ENCODE measurements around the gene SH2D4B.

Gene SH2D4B

GRCh38 chr10:80649183-80649582, 111.5 kb downstream of the SH2D4B start:
- Histone ChIP-seq H3K36me3 (no peaks in the 10 kb centered on the region), H3K27me3 (no peaks in the 10 kb centered on the region; the same call in 1 of the 2 replicates), H3K9me3 (no peaks in the 10 kb centered on the region), H3K4me1 (no peaks in the 10 kb centered on the region), H3K4me3 (ENCODE audit: low read depth, low read length) (no peak overlapping the region)
- no peak for DNase-seq
- no peak for TF ChIP-seq CTCF (IDR thresholded peaks at IDR 0.05; ENCODE audit: low read depth, low read length)

GRCh38 chr10:80655898-80656297, 118.2 kb downstream of the SH2D4B start:
- Histone ChIP-seq H3K27me3 (no peaks in the 10 kb centered on the region), H3K4me3 (ENCODE audit: low read depth, low read length) (no peak overlapping the region), H3K9me3 (no peaks in the 10 kb centered on the region), H3K4me1 (no peaks in the 10 kb centered on the region), H3K36me3 (no peaks in the 10 kb centered on the region)
- DNase-seq, result no peak
- no peak for TF ChIP-seq CTCF (IDR thresholded peaks at IDR 0.05; ENCODE audit: low read depth, low read length)

GRCh38 chr10:80658068-80658467, 120.4 kb downstream of the SH2D4B start:
- H3K27me3 ChIP-seq, result no peaks in the 10 kb centered on the region
- H3K9me3 ChIP-seq, result no peaks in the 10 kb centered on the region
- no peaks in the 10 kb centered on the region for H3K36me3 ChIP-seq
- no peak for DNase-seq
- no peak for TF ChIP-seq CTCF (IDR thresholded peaks at IDR 0.05; ENCODE audit: low read depth, low read length)
- H3K4me1 ChIP-seq, result no peaks in the 10 kb centered on the region
- no peak overlapping the region for H3K4me3 ChIP-seq (ENCODE audit: low read depth, low read length)

- Histone ChIP-seq H3K27me3 (no peaks in the 10 kb centered on the region), H3K4me1 (no peaks in the 10 kb centered on the region), H3K36me3 (no peaks in the 10 kb centered on the region), H3K9me3 (no peaks in the 10 kb centered on the region), H3K4me3 (ENCODE audit: low read depth, low read length) (no peak overlapping the region)
- no peak for DNase-seq
- TF ChIP-seq CTCF (IDR thresholded peaks at IDR 0.05; ENCODE audit: low read depth, low read length), result no peak
Observed at GRCh38 chr10:80659289-80659688, 121.6 kb downstream of the SH2D4B start.

GRCh38 chr10:80660266-80660665, 122.6 kb downstream of the SH2D4B start:
- no peaks in the 10 kb centered on the region for H3K27me3 ChIP-seq
- TF ChIP-seq CTCF (IDR thresholded peaks at IDR 0.05; ENCODE audit: low read depth, low read length), result no peak

GRCh38 chr10:80660736-80661135, 123.0 kb downstream of the SH2D4B start:
- no peaks in the 10 kb centered on the region for H3K4me1 ChIP-seq
- no peak for DNase-seq
- no peak for TF ChIP-seq CTCF (IDR thresholded peaks at IDR 0.05; ENCODE audit: low read depth, low read length)
- H3K4me3 ChIP-seq (ENCODE audit: low read depth, low read length), result no peak overlapping the region
- H3K9me3 ChIP-seq, result no peaks in the 10 kb centered on the region
- H3K36me3 ChIP-seq, result no peaks in the 10 kb centered on the region
- H3K27me3 ChIP-seq, result no peaks in the 10 kb centered on the region

More at GRCh38 chr10:80660266-80660665, 122.6 kb downstream of the SH2D4B start:
- Histone ChIP-seq H3K4me3 (ENCODE audit: low read depth, low read length) (no peak overlapping the region), H3K36me3 (no peaks in the 10 kb centered on the region), H3K4me1 (no peaks in the 10 kb centered on the region), H3K9me3 (no peaks in the 10 kb centered on the region)
- DNase-seq, result no peak

Measured in BE2C (cell line).